ENCODE data around the gene ZSCAN9.

GRCh38 chr6:28200020-28200419, 25.1 kb upstream of the ZSCAN9 start:
- TF ChIP-seq, protein P1, sequence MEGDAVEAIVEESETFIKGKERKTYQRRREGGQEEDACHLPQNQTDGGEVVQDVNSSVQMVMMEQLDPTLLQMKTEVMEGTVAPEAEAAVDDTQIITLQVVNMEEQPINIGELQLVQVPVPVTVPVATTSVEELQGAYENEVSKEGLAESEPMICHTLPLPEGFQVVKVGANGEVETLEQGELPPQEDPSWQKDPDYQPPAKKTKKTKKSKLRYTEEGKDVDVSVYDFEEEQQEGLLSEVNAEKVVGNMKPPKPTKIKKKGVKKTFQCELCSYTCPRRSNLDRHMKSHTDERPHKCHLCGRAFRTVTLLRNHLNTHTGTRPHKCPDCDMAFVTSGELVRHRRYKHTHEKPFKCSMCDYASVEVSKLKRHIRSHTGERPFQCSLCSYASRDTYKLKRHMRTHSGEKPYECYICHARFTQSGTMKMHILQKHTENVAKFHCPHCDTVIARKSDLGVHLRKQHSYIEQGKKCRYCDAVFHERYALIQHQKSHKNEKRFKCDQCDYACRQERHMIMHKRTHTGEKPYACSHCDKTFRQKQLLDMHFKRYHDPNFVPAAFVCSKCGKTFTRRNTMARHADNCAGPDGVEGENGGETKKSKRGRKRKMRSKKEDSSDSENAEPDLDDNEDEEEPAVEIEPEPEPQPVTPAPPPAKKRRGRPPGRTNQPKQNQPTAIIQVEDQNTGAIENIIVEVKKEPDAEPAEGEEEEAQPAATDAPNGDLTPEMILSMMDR (IDR thresholded peaks at IDR 0.05), result no peak
- TF ChIP-seq POLR2A (IDR thresholded peaks at IDR 0.05) (no peak), EP300 (IDR thresholded peaks at IDR 0.05) (no peak)
